ENCODE results near the gene LINC01488. TPM values are rescaled to one million over a fixed set of nuclear protein-coding genes. Genes with fewer than 3 reads are reported as not detected.

The LINC01488 gene
- total RNA-seq, 1 experiment from 2014 or later = not detected

DNA sequence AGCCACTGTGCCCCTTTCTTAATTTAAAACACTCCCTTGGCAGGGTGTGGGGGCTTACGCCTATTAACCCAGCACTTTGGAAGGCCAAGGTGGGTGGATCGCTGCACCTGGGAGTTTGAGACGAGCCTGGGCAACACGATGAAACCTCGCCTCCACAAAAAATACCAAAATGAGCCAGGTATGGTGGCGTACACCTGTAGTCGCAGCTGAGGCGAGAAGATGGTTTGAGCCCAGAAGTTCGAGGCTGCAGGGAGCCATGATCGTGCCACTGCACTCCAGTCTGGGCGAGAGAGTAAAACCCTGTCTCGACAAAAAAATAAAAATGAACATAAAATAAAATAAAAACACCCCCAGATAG is 45.0 kb downstream of the LINC01488 start:
- no peak overlapping the region for H3K4me2 ChIP-seq (ENCODE audit: low read length)
- no peak for TF ChIP-seq EZH2phosphoT487 (IDR thresholded peaks at IDR 0.05; ENCODE audit: borderline replicate concordance)
- no peak for TF ChIP-seq ELF1 (IDR thresholded peaks at IDR 0.05; ENCODE audit: borderline replicate concordance, low read depth)
- no peak for TF ChIP-seq FOSL1 (IDR thresholded peaks at IDR 0.05; ENCODE audit: low read depth)
- TF ChIP-seq POLR2AphosphoS5 (IDR thresholded peaks at IDR 0.05; ENCODE audit: low read depth, low read length) = no peak
- TF ChIP-seq ZFX (IDR thresholded peaks at IDR 0.05) = no peak
- TF ChIP-seq JUND (IDR thresholded peaks at IDR 0.05) = no peak
- no peak for TF ChIP-seq EZH2 (IDR thresholded peaks at IDR 0.05)
- TF ChIP-seq RAD21 (IDR thresholded peaks at IDR 0.05; ENCODE audit: low read depth) = no peak
- TF ChIP-seq, protein P1, sequence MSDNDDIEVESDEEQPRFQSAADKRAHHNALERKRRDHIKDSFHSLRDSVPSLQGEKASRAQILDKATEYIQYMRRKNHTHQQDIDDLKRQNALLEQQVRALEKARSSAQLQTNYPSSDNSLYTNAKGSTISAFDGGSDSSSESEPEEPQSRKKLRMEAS (IDR thresholded peaks at IDR 0.05) = no peak
- TF ChIP-seq CEBPB (IDR thresholded peaks at IDR 0.05; ENCODE audit: low read depth) = no peak
- TF ChIP-seq ZNF274 (IDR thresholded peaks at IDR 0.05; ENCODE audit: low read depth, low read length) = no peak
- TF ChIP-seq, protein P2, sequence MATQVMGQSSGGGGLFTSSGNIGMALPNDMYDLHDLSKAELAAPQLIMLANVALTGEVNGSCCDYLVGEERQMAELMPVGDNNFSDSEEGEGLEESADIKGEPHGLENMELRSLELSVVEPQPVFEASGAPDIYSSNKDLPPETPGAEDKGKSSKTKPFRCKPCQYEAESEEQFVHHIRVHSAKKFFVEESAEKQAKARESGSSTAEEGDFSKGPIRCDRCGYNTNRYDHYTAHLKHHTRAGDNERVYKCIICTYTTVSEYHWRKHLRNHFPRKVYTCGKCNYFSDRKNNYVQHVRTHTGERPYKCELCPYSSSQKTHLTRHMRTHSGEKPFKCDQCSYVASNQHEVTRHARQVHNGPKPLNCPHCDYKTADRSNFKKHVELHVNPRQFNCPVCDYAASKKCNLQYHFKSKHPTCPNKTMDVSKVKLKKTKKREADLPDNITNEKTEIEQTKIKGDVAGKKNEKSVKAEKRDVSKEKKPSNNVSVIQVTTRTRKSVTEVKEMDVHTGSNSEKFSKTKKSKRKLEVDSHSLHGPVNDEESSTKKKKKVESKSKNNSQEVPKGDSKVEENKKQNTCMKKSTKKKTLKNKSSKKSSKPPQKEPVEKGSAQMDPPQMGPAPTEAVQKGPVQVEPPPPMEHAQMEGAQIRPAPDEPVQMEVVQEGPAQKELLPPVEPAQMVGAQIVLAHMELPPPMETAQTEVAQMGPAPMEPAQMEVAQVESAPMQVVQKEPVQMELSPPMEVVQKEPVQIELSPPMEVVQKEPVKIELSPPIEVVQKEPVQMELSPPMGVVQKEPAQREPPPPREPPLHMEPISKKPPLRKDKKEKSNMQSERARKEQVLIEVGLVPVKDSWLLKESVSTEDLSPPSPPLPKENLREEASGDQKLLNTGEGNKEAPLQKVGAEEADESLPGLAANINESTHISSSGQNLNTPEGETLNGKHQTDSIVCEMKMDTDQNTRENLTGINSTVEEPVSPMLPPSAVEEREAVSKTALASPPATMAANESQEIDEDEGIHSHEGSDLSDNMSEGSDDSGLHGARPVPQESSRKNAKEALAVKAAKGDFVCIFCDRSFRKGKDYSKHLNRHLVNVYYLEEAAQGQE (IDR thresholded peaks at IDR 0.05; ENCODE audit: low read depth) = no peak
- no peak overlapping the region for H3K27ac ChIP-seq (ENCODE audit: low read depth, low read length)
- no peaks in the 10 kb centered on the region for H3K9me3 ChIP-seq (ENCODE audit: control insufficient read depth in 1 of 2, insufficient read depth in 1 of 2, low read depth in 1 of 2, low read length in 2 of 2)
- ATAC-seq = no peak
- no peak overlapping the region for H3K9ac ChIP-seq (ENCODE audit: low read length)
- ChIA-PET CTCF (no interaction called here), RAD21 (ENCODE audit: low non-redundant PET in 1 of 2, low total read pairs in 2 of 2, uncharacterized antibody in 2 of 2, unreplicated experiment in 2 of 2) (no interaction called here), POLR2A (no interaction called here)
- H3K79me2 ChIP-seq (ENCODE audit: insufficient read depth, low read length) = no peaks in the 10 kb centered on the region
- H2AFZ ChIP-seq (ENCODE audit: low read depth, low read length, poor library complexity, severe bottlenecking) = no peak overlapping the region
- H3K4me3 ChIP-seq (replicated peaks in 1 of 2; ENCODE audit: low read depth in 1 of 2, low read length in 2 of 2) = no peak overlapping the region
- intact Hi-C loops (cut with micrococcal nuclease) = no loop called here
- H3K4me1 ChIP-seq (ENCODE audit: control insufficient read depth in 1 of 2, insufficient read depth in 2 of 2, low read length in 2 of 2) = peaks cover 0 to 8% of the 10 kb centered on the region in 2 experiments; a peak in 2 of 4 replicates
- H4K20me1 ChIP-seq (ENCODE audit: insufficient read depth) = no peaks in the 10 kb centered on the region
- BruUV-seq (replicated peaks) = no TSS peak
- H3K36me3 ChIP-seq (ENCODE audit: control insufficient read depth in 1 of 2, insufficient read depth in 2 of 2, low read length in 2 of 2) = no peaks in the 10 kb centered on the region
- no peak for DNase-seq (ENCODE audit: low read depth, low spot score)
- H3K9me2 ChIP-seq (ENCODE audit: insufficient read depth) = no peaks in the 10 kb centered on the region
- no peaks in the 10 kb centered on the region for H3K27me3 ChIP-seq (ENCODE audit: insufficient read depth, low read length)
